GM21515 (cell line): ENCODE results near the gene PLIN1.

Experiments used
- ATAC-seq: cut with Tn5 transposase; IDR thresholded peaks from one replicate; pipeline ENCODE4 v1.9.1; 2021; ENCODE audit not compliant: unreplicated experiment

Gene PLIN1

GRCh38 chr15:89654301-89654761 lies 24.8 kb downstream of the PLIN1 start:
- no peak for ATAC-seq

GRCh38 chr15:89653578-89653977 lies 25.6 kb downstream of the PLIN1 start:
- no peak for ATAC-seq

GRCh38 chr15:89652666-89653065 lies 26.5 kb downstream of the PLIN1 start:
- ATAC-seq: no peak

GRCh38 chr15:89652131-89652530 lies 27.0 kb downstream of the PLIN1 start:
- no peak for ATAC-seq

- ATAC-seq: no peak
These were observed 29.5 kb downstream of the PLIN1 start for GRCh38 chr15:89649716-89650115.

- ATAC-seq: no peak
These were observed 30.0 kb downstream of the PLIN1 start for GRCh38 chr15:89649013-89649625.

- no peak for ATAC-seq
These were observed 30.8 kb downstream of the PLIN1 start for GRCh38 chr15:89648106-89649012.

- no peak for ATAC-seq
These were observed 31.8 kb downstream of the PLIN1 start for GRCh38 chr15:89647191-89647851.

- ATAC-seq: no peak
These were observed 32.6 kb downstream of the PLIN1 start for GRCh38 chr15:89646416-89647141.

GRCh38 chr15:89645680-89646079 lies 33.5 kb downstream of the PLIN1 start:
- ATAC-seq: no peak

- no peak for ATAC-seq
These were observed 37.1 kb downstream of the PLIN1 start for GRCh38 chr15:89642106-89642505.

GRCh38 chr15:89641053-89641452 lies 38.1 kb downstream of the PLIN1 start:
- no peak for ATAC-seq

- no peak for ATAC-seq
These were observed 38.9 kb downstream of the PLIN1 start for GRCh38 chr15:89640245-89640644.

- ATAC-seq: no peak
These were observed 45.6 kb downstream of the PLIN1 start for GRCh38 chr15:89633585-89633984.

GRCh38 chr15:89632563-89633430 lies 46.4 kb downstream of the PLIN1 start:
- no peak for ATAC-seq

- ATAC-seq: no peak
These were observed 47.3 kb downstream of the PLIN1 start for GRCh38 chr15:89631902-89632264.

- ATAC-seq: no peak
These were observed 47.9 kb downstream of the PLIN1 start for GRCh38 chr15:89630974-89631901.

GRCh38 chr15:89630260-89630659 lies 48.9 kb downstream of the PLIN1 start:
- no peak for ATAC-seq

- no peak for ATAC-seq
These were observed 49.3 kb downstream of the PLIN1 start for GRCh38 chr15:89629829-89630228.
